ENCODE measurements around the gene PGLYRP2. TPM values are rescaled to one million over a fixed set of nuclear protein-coding genes. Genes with fewer than 3 reads are reported as not detected.
"Not testable (repeated sequence)": the region's sequence is repeated elsewhere in the genome, so short reads cannot be mapped to it uniquely, and the experiment has no call there.

Gene PGLYRP2
- total and polyA plus RNA-seq, 8 donors: 0.16 TPM; not detected in 7

DNA sequence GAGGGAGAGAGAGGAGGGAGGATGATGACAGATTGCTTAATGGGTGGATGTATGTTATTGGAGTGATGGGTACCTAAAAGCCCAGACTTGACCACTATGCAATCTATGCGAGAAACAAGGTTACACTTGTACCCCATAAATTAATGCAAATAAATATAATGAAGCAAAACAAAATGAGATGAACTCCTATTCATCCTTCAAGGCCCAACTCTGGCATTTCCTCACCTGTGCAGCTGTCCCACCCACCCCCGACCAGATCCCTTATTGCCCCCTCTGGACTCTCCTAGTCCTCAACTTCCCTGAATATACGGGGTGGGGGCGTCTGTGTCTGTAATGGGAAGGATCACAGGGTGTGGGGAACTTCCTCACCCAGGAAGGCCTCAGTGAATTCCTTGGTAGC, 4.1 kb downstream of the PGLYRP2 start:
- Histone ChIP-seq H3K36me3 (no peaks in the 10 kb centered on the region), H3K4me3 (no peak overlapping the region), H3K27me3 (no peaks in the 10 kb centered on the region), H3K9me3 (no peaks in the 10 kb centered on the region), H3K4me1 (no peaks in the 10 kb centered on the region), H3K27ac (no peak overlapping the region)
- FAIRE-seq: no peak
- WGBS, 2 donors: 70 to 91% methylated on average over 4 of the region's 4 CpGs
- no peak for DNase-seq
- ATAC-seq: no peak
- intact Hi-C loops (cut with DNase I): no loop called here
- TF ChIP-seq, protein P1, sequence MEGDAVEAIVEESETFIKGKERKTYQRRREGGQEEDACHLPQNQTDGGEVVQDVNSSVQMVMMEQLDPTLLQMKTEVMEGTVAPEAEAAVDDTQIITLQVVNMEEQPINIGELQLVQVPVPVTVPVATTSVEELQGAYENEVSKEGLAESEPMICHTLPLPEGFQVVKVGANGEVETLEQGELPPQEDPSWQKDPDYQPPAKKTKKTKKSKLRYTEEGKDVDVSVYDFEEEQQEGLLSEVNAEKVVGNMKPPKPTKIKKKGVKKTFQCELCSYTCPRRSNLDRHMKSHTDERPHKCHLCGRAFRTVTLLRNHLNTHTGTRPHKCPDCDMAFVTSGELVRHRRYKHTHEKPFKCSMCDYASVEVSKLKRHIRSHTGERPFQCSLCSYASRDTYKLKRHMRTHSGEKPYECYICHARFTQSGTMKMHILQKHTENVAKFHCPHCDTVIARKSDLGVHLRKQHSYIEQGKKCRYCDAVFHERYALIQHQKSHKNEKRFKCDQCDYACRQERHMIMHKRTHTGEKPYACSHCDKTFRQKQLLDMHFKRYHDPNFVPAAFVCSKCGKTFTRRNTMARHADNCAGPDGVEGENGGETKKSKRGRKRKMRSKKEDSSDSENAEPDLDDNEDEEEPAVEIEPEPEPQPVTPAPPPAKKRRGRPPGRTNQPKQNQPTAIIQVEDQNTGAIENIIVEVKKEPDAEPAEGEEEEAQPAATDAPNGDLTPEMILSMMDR (IDR thresholded peaks at IDR 0.05): no peak

DNA sequence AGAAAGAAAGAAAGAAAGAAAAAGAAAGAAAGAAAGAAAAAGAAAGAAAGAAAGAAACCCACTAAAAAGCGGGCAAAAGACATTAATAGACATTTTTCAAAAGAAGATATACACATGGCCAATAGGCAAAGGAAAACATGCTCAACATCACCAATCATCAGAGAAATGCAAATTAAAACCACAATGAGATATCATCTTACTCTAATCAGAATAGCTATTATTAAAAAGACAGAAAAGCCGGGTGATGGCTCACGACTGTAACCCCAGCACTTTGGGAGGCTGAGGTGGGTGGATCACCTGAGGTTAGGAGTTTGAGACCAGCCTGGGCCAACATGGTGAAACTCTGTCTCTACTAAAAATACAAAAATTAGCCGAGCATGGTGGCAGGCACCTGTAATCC, 5.5 kb downstream of the PGLYRP2 start:
- FAIRE-seq; H3K27ac ChIP-seq; ATAC-seq; H3K4me3 ChIP-seq; H3K36me3 ChIP-seq; H3K27me3 ChIP-seq; H3K4me1 ChIP-seq; H3K9me3 ChIP-seq; intact Hi-C loops (cut with DNase I); DNase-seq: not testable (repeated sequence)
- WGBS, 2 donors: 61 to 78% methylated on average over 4 of the region's 4 CpGs

DNA sequence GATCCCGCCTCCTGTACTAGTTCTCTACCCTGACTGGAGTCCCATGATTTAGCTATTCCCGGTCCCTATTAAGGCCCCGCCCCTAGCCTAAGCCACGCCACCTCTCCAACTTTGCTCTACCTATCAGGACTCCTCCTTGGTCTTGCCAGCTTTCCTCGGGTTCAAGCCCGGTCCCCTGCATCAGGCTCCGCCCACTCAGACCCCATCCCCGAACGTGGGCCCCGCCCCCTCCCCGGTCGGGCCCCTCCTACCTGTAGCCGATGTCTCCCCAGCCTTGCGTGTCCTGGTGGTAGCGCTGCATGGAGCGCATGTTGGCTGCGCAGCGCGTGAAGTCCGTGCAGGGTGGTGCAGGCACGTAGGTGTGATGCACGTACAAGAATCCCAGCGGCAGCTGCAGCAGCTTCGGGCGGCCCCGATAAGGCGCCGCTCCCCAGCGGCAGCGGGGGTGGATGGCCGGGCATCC, 7.6 kb downstream of the PGLYRP2 start:
- H3K4me3 ChIP-seq: no peak overlapping the region
- no peak overlapping the region for H3K27ac ChIP-seq
- FAIRE-seq (no peak), DNase-seq (peak in 1 of 6 donors; percentile 43), ATAC-seq (no peak)
- intact Hi-C loops (cut with DNase I): no loop called here
- H3K36me3 ChIP-seq: no peaks in the 10 kb centered on the region
- TF ChIP-seq, protein P1 (IDR thresholded peaks at IDR 0.05): no peak
- WGBS, 2 donors: 43 to 53% methylated on average over 31 of the region's 31 CpGs
- H3K27me3 ChIP-seq: peaks cover 0 to 8% (median 0%) of the 10 kb centered on the region in 4 donors
- H3K4me1 ChIP-seq: no peaks in the 10 kb centered on the region
- no peaks in the 10 kb centered on the region for H3K9me3 ChIP-seq

DNA sequence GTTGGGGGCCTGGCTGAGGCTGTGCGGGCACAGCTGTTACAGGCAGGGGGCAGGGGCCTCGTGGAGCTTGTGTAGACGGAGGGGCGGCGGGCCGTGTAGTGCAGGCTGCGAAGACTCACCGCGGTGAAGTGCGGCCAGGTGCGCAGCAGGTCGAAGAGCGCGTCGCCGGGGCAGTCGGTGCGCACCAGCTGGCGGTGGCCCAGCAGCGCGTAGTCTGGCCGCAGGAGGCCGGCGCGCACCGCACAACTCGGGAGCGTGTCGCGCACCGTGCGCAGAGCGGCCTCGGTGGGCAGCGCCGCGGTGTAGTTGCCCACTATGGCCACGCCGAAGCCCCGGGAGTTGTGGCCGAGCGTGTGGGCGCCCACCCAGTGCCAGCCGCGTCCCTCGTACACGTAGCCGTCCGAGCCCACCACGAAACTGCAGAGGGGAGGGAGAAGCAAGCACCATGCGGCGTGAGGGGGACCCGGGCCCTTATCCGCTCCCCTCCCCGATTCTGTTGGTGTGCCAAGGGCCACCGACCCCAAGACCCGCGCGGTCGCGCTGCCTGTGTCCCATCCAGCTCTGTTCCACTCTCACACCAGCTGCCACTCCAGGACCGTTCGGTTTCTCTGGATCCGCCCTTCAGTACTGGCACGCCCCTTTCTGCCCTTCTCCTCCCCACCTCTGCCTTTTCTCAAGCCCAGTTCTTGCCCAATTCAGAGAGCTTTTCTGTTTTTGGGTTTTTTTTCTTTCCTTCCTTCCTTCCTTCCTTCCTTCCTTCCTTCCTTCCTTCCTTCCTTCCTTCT, 9.6 kb downstream of the PGLYRP2 start:
- Histone ChIP-seq H3K4me1 (no peaks in the 10 kb centered on the region), H3K9me3 (no peaks in the 10 kb centered on the region), H3K36me3 (no peaks in the 10 kb centered on the region), H3K27me3 (peaks cover 0 to 8% (median 0%) of the 10 kb centered on the region in 4 donors), H3K27ac (no peak overlapping the region), H3K4me3 (peak overlapping the region in 2 of 4 donors; percentile 6 to 33)
- TF ChIP-seq, protein P1 (IDR thresholded peaks at IDR 0.05): no peak
- WGBS, 2 donors: 3% methylated on average over 53 to 65 of the region's 65 CpGs
- ATAC-seq (peak in 3 of 4 donors; percentile 38 to 76 (median 63)), FAIRE-seq (no peak), DNase-seq (peak in 1 of 6 donors; percentile 52)
- intact Hi-C loops (cut with DNase I): no loop called here

DNA sequence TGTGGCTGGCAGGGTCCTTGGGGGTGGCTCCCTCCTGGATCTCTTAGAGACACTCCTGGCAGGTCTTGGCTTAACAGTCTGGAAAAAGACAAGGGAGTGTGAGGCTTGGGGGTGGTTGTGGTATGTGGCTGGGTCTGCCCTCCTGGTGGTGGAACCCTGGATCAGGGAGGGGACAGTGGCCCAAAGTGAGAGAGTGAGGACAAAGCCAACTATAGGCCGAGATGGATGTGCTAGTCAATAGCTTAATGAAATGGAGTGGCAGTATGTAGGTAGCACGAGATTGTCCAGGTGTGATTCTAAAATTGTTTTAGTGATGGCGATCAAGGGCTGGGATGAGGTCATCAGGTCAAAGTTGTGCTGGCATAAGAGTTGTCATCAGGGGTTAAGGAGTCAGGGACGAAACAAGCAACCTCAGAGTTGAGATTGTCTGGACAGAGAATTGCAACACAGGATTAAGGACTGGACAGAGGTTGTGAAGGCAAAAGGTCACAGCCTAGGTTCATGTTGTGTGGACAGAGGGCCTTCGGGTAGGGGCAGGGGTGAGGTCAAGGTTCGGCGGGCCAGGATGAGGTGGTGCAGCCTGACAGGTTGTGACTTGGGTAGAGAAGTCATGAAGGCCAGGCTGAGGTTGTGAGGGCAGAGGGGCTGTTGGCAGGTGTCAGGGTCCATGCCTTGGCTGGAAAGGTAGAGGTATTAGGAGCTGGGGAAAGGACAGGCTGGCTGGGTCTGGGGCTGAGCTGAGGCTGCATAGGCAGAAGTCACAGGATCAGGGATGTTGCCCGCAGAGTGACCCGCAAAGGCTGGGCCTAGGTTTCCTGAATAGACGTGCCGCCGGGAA, 10.4 kb downstream of the PGLYRP2 start:
- DNase-seq: peak in 1 of 6 donors; percentile 52
- Histone ChIP-seq H3K27ac (no peak overlapping the region), H3K36me3 (no peaks in the 10 kb centered on the region), H3K4me1 (no peaks in the 10 kb centered on the region), H3K4me3 (no peak overlapping the region), H3K9me3 (no peaks in the 10 kb centered on the region), H3K27me3 (peaks cover 0 to 8% (median 0%) of the 10 kb centered on the region in 4 donors)
- intact Hi-C loops (cut with DNase I): no loop called here
- no peak for ATAC-seq
- no peak for FAIRE-seq
- TF ChIP-seq, protein P1 (IDR thresholded peaks at IDR 0.05): no peak
- 47 to 50% methylated on average over 12 of the region's 12 CpGs for WGBS, 2 donors

Measured in pancreas (tissue), 10 donors.